ENCODE results near the gene ARID2. TPM values are rescaled to one million over a fixed set of nuclear protein-coding genes. Genes with fewer than 3 reads are reported as not detected.

Gene ARID2
- total RNA-seq, 1 experiment from 2014 or later = 72.2 TPM

- POLR2A ChIA-PET (ENCODE audit: low non-redundant PET) = no interaction called here
Observed at GRCh38 chr12:45850302-45850701, 120.8 kb downstream of the ARID2 start.

GRCh38 chr12:45852508-45852907 is 123.0 kb downstream of the ARID2 start:
- DNase-seq (ENCODE audit: low spot score) = no peak
- H3K36me3 ChIP-seq (ENCODE audit: insufficient read depth, low read length, poor library complexity, severe bottlenecking) = peaks cover 53% of the 10 kb centered on the region

More at GRCh38 chr12:45850302-45850701, 120.8 kb downstream of the ARID2 start:
- peaks cover 62% of the 10 kb centered on the region for H3K36me3 ChIP-seq (ENCODE audit: insufficient read depth, low read length, poor library complexity, severe bottlenecking)
- no TSS peak for BruUV-seq (replicated peaks)
- CTCF ChIA-PET = no interaction called here
- intact Hi-C loops (cut with micrococcal nuclease; ENCODE audit: unreplicated experiment) = no loop called here
- H3K4me3 ChIP-seq (ENCODE audit: low read depth, low read length, poor library complexity, severe bottlenecking) = no peak overlapping the region
- no peaks in the 10 kb centered on the region for H3K4me1 ChIP-seq (ENCODE audit: insufficient read depth, low read length, poor library complexity, severe bottlenecking)
- no peak for DNase-seq (ENCODE audit: low spot score)
- no peak for TF ChIP-seq EZH2 (IDR thresholded peaks at IDR 0.05; ENCODE audit: borderline replicate concordance, low read depth, low read length, poor library complexity, severe bottlenecking)
- TF ChIP-seq CTCF (conservative IDR thresholded peaks at IDR 0.05; ENCODE audit: low read depth, low read length) = no peak
- H3K9me3 ChIP-seq (ENCODE audit: low read depth, low read length, poor library complexity, severe bottlenecking) = no peaks in the 10 kb centered on the region
- no peaks in the 10 kb centered on the region for H3K27me3 ChIP-seq (replicated peaks; ENCODE audit: insufficient read depth, low read depth, low read length, poor library complexity)
- H3K27ac ChIP-seq (ENCODE audit: low read depth, low read length, poor library complexity, severe bottlenecking) = no peak overlapping the region

GRCh38 chr12:45853550-45853949 is 124.0 kb downstream of the ARID2 start:
- H3K9me3 ChIP-seq (ENCODE audit: low read depth, low read length, poor library complexity, severe bottlenecking) = no peaks in the 10 kb centered on the region
- intact Hi-C loops (cut with micrococcal nuclease; ENCODE audit: unreplicated experiment) = no loop called here
- BruUV-seq (replicated peaks) = no TSS peak
- no peaks in the 10 kb centered on the region for H3K27me3 ChIP-seq (replicated peaks; ENCODE audit: insufficient read depth, low read depth, low read length, poor library complexity)
- H3K4me3 ChIP-seq (ENCODE audit: low read depth, low read length, poor library complexity, severe bottlenecking) = no peak overlapping the region
- no peak for DNase-seq (ENCODE audit: low spot score)
- peaks cover 50% of the 10 kb centered on the region for H3K36me3 ChIP-seq (ENCODE audit: insufficient read depth, low read length, poor library complexity, severe bottlenecking)
- no peak overlapping the region for H3K27ac ChIP-seq (ENCODE audit: low read depth, low read length, poor library complexity, severe bottlenecking)
- no peaks in the 10 kb centered on the region for H3K4me1 ChIP-seq (ENCODE audit: insufficient read depth, low read length, poor library complexity, severe bottlenecking)
- POLR2A ChIA-PET (ENCODE audit: low non-redundant PET) = no interaction called here
- CTCF ChIA-PET = no interaction called here
- no peak for TF ChIP-seq EZH2 (IDR thresholded peaks at IDR 0.05; ENCODE audit: borderline replicate concordance, low read depth, low read length, poor library complexity, severe bottlenecking)
- no peak for TF ChIP-seq CTCF (conservative IDR thresholded peaks at IDR 0.05; ENCODE audit: low read depth, low read length)

More at GRCh38 chr12:45852508-45852907, 123.0 kb downstream of the ARID2 start:
- ChIA-PET CTCF (no interaction called here), POLR2A (ENCODE audit: low non-redundant PET) (no interaction called here)
- TF ChIP-seq EZH2 (IDR thresholded peaks at IDR 0.05; ENCODE audit: borderline replicate concordance, low read depth, low read length, poor library complexity, severe bottlenecking) = no peak
- TF ChIP-seq CTCF (conservative IDR thresholded peaks at IDR 0.05; ENCODE audit: low read depth, low read length) = no peak
- Histone ChIP-seq H3K4me3 (ENCODE audit: low read depth, low read length, poor library complexity, severe bottlenecking) (no peak overlapping the region), H3K4me1 (ENCODE audit: insufficient read depth, low read length, poor library complexity, severe bottlenecking) (no peaks in the 10 kb centered on the region), H3K27me3 (replicated peaks; ENCODE audit: insufficient read depth, low read depth, low read length, poor library complexity) (no peaks in the 10 kb centered on the region), H3K27ac (ENCODE audit: low read depth, low read length, poor library complexity, severe bottlenecking) (no peak overlapping the region), H3K9me3 (ENCODE audit: low read depth, low read length, poor library complexity, severe bottlenecking) (no peaks in the 10 kb centered on the region)
- intact Hi-C loops (cut with micrococcal nuclease; ENCODE audit: unreplicated experiment) = no loop called here
- BruUV-seq (replicated peaks) = no TSS peak
